B cell (primary cell): ENCODE results near the gene SCGN. TPM values are rescaled to one million over a fixed set of nuclear protein-coding genes. Genes with fewer than 3 reads are reported as not detected.

ENCODE experiments used
- ATAC-seq: fragments of 200-7000 bp; cut with Tn5 transposase; one replicate; pipeline ENCODE4 v1.10.0; 2021; ENCODE audit warnings: low read depth, mild to moderate bottlenecking, moderate number of reproducible peaks, moderate library complexity
- CTCF ChIA-PET: fragments of 350-600 bp; sonication (Branson Sonifier 250); formaldehyde crosslinking; loops from one replicate; lab custom pipeline; 2021; ENCODE audit warnings: antibody characterized with exemption, inconsistent platforms; lab: Charles Lee
- POLR2A ChIA-PET: fragments of 350-600 bp; sonication (Branson Sonifier 250); formaldehyde crosslinking; loops from one replicate; lab custom pipeline; 2021; ENCODE audit warnings: antibody characterized with exemption; lab: Charles Lee
- DNase-seq: peaks from one replicate; pipeline ENCODE4 v3.0.0; 2013
- H2AFZ ChIP-seq: 2 replicates; pipeline ENCODE4 v1.6.1; 2012; ENCODE audit warnings: mild to moderate bottlenecking, low read depth, low read length; ENCODE audit not compliant: insufficient read depth, poor library complexity, severe bottlenecking
- H3K27ac ChIP-seq, 2 donors: 1 replicate in 1 of 2; 2 replicates in 1 of 2; pipeline ENCODE4 v1.5.1; 2012 to 2013; ENCODE audit warnings: low read length in 2 of 2, mild to moderate bottlenecking in 2 of 2, moderate library complexity in 1 of 2
- H3K27me3 ChIP-seq, 4 experiments: fragments of 200-600 bp in 1 of 4; sonication (generic) in 1 of 4; replicated peaks in 1 of 4; 1 replicate in 2 of 4; 2 replicates in 2 of 4; pipeline versions ENCODE4 v1.6.1 to v1.7.0; 2013 to 2016; ENCODE audit warnings: low read length in 3 of 4, mild to moderate bottlenecking in 2 of 4, mixed read lengths in 1 of 4, moderate library complexity in 1 of 4; ENCODE audit not compliant: insufficient read depth in 4 of 4, control insufficient read depth in 3 of 4; ENCODE audit errors: control extremely low read depth in 1 of 4
- H3K36me3 ChIP-seq, 2 experiments: replicated peaks in 1 of 2; 1 replicate in 1 of 2; 2 replicates in 1 of 2; pipeline versions ENCODE4 v1.6.1 to v1.7.1; 2013; ENCODE audit warnings: low read length in 1 of 2; ENCODE audit not compliant: insufficient read depth in 2 of 2, control insufficient read depth in 1 of 2; ENCODE audit errors: control extremely low read depth in 1 of 2, extremely low read depth in 1 of 2
- H3K4me1 ChIP-seq, 2 donors: fragments of 200-600 bp in 1 of 2; sonication (generic) in 1 of 2; 1 replicate in 1 of 2; 2 replicates in 1 of 2; pipeline versions ENCODE4 v1.5.1 to v1.6.1; 2013 to 2017; ENCODE audit warnings: low read length in 2 of 2; ENCODE audit not compliant: control insufficient read depth in 2 of 2, insufficient read depth in 2 of 2
- H3K4me2 ChIP-seq: replicated peaks from 2 replicates; pipeline ENCODE3; 2012; ENCODE audit warnings: mild to moderate bottlenecking, low read depth, low read length; ENCODE audit not compliant: poor library complexity, severe bottlenecking
- H3K4me3 ChIP-seq, 5 experiments: fragments of 200-600 bp in 1 of 5; sonication (generic) in 1 of 5; 1 replicate in 3 of 5; 2 replicates in 2 of 5; pipeline versions ENCODE4 v1.5.1 to v1.7.0; 2011 to 2016; ENCODE audit warnings: low read length in 4 of 5, mild to moderate bottlenecking in 4 of 5, low read depth in 2 of 5, control low read depth in 1 of 5, moderate library complexity in 1 of 5; ENCODE audit not compliant: insufficient read depth in 1 of 5; ENCODE audit errors: control extremely low read depth in 1 of 5, extremely low read depth in 1 of 5
- H3K79me2 ChIP-seq: fragments of 200-600 bp; sonication (generic); one replicate; pipeline ENCODE4 v1.6.0; 2016; ENCODE audit warnings: low read length; ENCODE audit not compliant: control insufficient read depth, insufficient read depth
- H3K9ac ChIP-seq: fragments of 200-600 bp; sonication (generic); 2 replicates; pipeline ENCODE4 v1.6.1; 2017; ENCODE audit warnings: mild to moderate bottlenecking, low read length, moderate library complexity
- H3K9me3 ChIP-seq, 3 donors: one replicate each; pipeline versions ENCODE4 v1.6.1 to v1.7.1; 2013; ENCODE audit warnings: low read length in 2 of 3; ENCODE audit not compliant: control insufficient read depth in 2 of 3, insufficient read depth in 1 of 3; ENCODE audit errors: control extremely low read depth in 1 of 3
- H4K20me1 ChIP-seq: 2 replicates; pipeline ENCODE4 v1.6.0; 2012; ENCODE audit warnings: mild to moderate bottlenecking, low read length; ENCODE audit not compliant: insufficient read depth, control insufficient read depth, poor library complexity, severe bottlenecking
- H3K27ac Mint-ChIP-seq: one replicate; pipeline ENCODE4 v1.8.0; 2021; ENCODE audit warnings: mixed read lengths
- H3K27me3 Mint-ChIP-seq: one replicate; pipeline ENCODE4 v1.8.0; 2021; ENCODE audit warnings: mixed read lengths
- H3K4me1 Mint-ChIP-seq: one replicate; pipeline ENCODE4 v1.8.0; 2021; ENCODE audit warnings: mixed read lengths
- H3K4me3 Mint-ChIP-seq: one replicate; pipeline ENCODE4 v1.8.0; 2021; ENCODE audit warnings: mixed read lengths
- H3K9me3 Mint-ChIP-seq: one replicate; pipeline ENCODE4 v1.8.0; 2022; ENCODE audit warnings: mixed read lengths; ENCODE audit not compliant: insufficient read depth
- EZH2 ChIP-seq: IDR thresholded peaks from 2 replicates; pipeline ENCODE4 v1.6.1; 2012; ENCODE audit warnings: borderline replicate concordance, low read depth, mild to moderate bottlenecking, moderate library complexity, low read length; ENCODE audit not compliant: insufficient read depth, poor library complexity, severe bottlenecking
- WGBS: methylation state at CpG from one replicate; pipeline ENCODE4 v1.1.5; 2013; ENCODE audit warnings: missing lambda C conversion rate; ENCODE audit not compliant: insufficient coverage; 5-methylcytosine and 5-hydroxymethylcytosine counted together
- intact Hi-C: fragments of 100-400 bp; cut with micrococcal nuclease; formaldehyde crosslinking; loops from one replicate; pipeline ENCODE4 v1.10.0; 2022
- polyA plus RNA-seq: library from polyadenylated mRNA; depleted of rRNA; stranded (reverse); fragments of >200 nt; gene quantifications from 2 replicates; pipeline ENCODE4 v1.2.3, GENCODE V29; 2012
- total RNA-seq, 2 donors: library from RNA; stranded (reverse); fragments of 120-200 nt in 1 of 2; gene quantifications; 1 replicate in 1 of 2; 2 replicates in 1 of 2; pipeline versions ENCODE4 v1.2.3 to v1.2.4, GENCODE V29; 2013 to 2022
- TF ChIP-seq, protein P1 (sequence below): fragments of 200-600 bp; IDR thresholded peaks from one replicate; pipeline ENCODE4 v1.8.0; 2022; ENCODE audit warnings: antibody characterized with exemption, mild to moderate bottlenecking

SCGN gene
- total and polyA plus RNA-seq, 2 donors (not counting 1 experiment from before 2014, with no cell fraction given) = not detected

GRCh38 chr6:25619217-25619616, 32.8 kb upstream of the SCGN start:
- Mint-ChIP-seq H3K4me1 (peaks cover 13% of the 10 kb centered on the region), H3K4me3 (no peak overlapping the region), H3K27me3 (peaks cover 4% of the 10 kb centered on the region), H3K9me3 (no peaks in the 10 kb centered on the region), H3K27ac (no peak overlapping the region)
- WGBS = 30% methylated on average over 1 of the region's 4 CpGs
- no peaks in the 10 kb centered on the region for H3K36me3 ChIP-seq
- H3K4me1 ChIP-seq = peaks cover 5 to 6% of the 10 kb centered on the region in 2 donors
- ATAC-seq = no peak
- no peaks in the 10 kb centered on the region for H3K9me3 ChIP-seq
- DNase-seq = no peak
- POLR2A ChIA-PET = no interaction called here
- CTCF ChIA-PET = interaction anchor here (1.2 kb wide), 1 partner anchor 40 kb away, joined by 3 read pairs; no protein-coding TSS in a partner anchor
- H3K79me2 ChIP-seq = no peaks in the 10 kb centered on the region
- H3K27ac ChIP-seq = no peak overlapping the region
- TF ChIP-seq, protein P1, sequence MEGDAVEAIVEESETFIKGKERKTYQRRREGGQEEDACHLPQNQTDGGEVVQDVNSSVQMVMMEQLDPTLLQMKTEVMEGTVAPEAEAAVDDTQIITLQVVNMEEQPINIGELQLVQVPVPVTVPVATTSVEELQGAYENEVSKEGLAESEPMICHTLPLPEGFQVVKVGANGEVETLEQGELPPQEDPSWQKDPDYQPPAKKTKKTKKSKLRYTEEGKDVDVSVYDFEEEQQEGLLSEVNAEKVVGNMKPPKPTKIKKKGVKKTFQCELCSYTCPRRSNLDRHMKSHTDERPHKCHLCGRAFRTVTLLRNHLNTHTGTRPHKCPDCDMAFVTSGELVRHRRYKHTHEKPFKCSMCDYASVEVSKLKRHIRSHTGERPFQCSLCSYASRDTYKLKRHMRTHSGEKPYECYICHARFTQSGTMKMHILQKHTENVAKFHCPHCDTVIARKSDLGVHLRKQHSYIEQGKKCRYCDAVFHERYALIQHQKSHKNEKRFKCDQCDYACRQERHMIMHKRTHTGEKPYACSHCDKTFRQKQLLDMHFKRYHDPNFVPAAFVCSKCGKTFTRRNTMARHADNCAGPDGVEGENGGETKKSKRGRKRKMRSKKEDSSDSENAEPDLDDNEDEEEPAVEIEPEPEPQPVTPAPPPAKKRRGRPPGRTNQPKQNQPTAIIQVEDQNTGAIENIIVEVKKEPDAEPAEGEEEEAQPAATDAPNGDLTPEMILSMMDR = no peak
- TF ChIP-seq EZH2 = no peak
- no peak overlapping the region for H3K4me3 ChIP-seq
- no peaks in the 10 kb centered on the region for H3K27me3 ChIP-seq
- H2AFZ ChIP-seq = no peak overlapping the region
- intact Hi-C loops = loop anchor here (5.0 kb wide), 1 partner anchor 383 kb away; no protein-coding TSS in a partner anchor
- no peak overlapping the region for H3K4me2 ChIP-seq
- H3K9ac ChIP-seq = no peak overlapping the region
- no peaks in the 10 kb centered on the region for H4K20me1 ChIP-seq

DNA sequence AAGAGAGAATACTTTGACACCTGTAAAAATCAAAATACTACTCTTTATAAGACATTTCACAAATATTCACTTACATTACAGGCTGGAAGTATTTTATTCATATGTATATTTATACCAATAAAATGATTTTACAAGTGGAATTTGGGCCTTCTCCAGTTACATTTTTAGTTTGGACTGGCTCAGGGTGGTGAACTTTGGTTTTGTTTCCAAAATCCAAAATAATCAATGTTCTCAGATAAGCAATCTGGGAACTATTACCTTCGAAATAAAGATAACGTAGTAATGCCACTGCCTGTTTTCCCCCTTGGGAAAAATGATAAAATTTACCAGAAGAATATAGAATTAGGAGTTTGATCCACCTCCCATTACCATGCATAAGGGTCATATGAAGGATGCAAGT, 31.6 kb upstream of the SCGN start:
- H3K27me3 ChIP-seq = no peaks in the 10 kb centered on the region
- no peaks in the 10 kb centered on the region for H4K20me1 ChIP-seq
- TF ChIP-seq EZH2 = no peak
- TF ChIP-seq, protein P1 = no peak
- H3K4me3 ChIP-seq = no peak overlapping the region
- intact Hi-C loops = no loop called here
- Mint-ChIP-seq H3K27me3 (peaks cover 4% of the 10 kb centered on the region), H3K4me3 (no peak overlapping the region), H3K27ac (no peak overlapping the region), H3K4me1 (peaks cover 13% of the 10 kb centered on the region), H3K9me3 (no peaks in the 10 kb centered on the region)
- no CpG with 5 or more reads among the region's 2 CpGs for WGBS
- ATAC-seq (no peak), DNase-seq (no peak)
- ChIA-PET CTCF (no interaction called here), POLR2A (no interaction called here)
- H3K9ac ChIP-seq = no peak overlapping the region
- H3K4me1 ChIP-seq = peaks cover 5 to 6% of the 10 kb centered on the region in 2 donors
- no peaks in the 10 kb centered on the region for H3K79me2 ChIP-seq
- H3K4me2 ChIP-seq = no peak overlapping the region
- H3K36me3 ChIP-seq = no peaks in the 10 kb centered on the region
- no peaks in the 10 kb centered on the region for H3K9me3 ChIP-seq
- H3K27ac ChIP-seq = no peak overlapping the region
- H2AFZ ChIP-seq = no peak overlapping the region
